Measurements from ENCODE around the gene CHTF8. TPM values are rescaled to one million over a fixed set of nuclear protein-coding genes. Genes with fewer than 3 reads are reported as not detected.

CHTF8 gene
- total RNA-seq, 1 experiment from 2014 or later: 32.7 TPM

DNA sequence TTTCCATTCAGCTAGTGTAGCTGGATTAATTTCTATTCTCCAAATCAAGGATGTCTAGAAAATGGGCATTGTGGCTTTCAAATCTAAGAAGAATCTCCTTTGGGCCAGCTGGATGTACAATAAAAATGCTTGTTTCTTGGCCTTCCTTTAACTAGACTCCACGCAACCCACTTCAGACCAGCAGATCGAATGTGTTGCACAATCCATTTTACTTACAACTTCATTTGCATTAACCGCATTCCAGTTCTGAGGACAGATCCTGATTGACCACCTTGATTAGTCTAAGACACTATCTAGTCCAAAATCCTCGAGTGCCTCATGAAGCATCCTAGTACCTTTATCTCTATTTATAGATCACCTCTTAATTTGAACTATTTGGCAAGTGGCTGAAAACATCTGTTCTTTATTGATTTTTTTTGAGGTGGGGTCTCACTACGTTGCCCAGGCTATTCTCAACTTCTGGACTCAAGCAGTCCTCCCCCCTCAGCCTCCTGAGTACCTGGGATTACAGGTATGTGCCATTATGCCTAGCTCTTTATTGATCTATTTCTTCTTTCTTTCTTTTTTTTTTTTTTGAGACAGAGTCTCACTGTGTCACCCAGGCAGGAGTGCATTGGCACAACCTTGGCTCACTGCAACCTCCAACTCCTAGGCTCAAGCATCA is 47.2 kb downstream of the CHTF8 start:
- DNase-seq (ENCODE audit: low read depth): no peak

DNA sequence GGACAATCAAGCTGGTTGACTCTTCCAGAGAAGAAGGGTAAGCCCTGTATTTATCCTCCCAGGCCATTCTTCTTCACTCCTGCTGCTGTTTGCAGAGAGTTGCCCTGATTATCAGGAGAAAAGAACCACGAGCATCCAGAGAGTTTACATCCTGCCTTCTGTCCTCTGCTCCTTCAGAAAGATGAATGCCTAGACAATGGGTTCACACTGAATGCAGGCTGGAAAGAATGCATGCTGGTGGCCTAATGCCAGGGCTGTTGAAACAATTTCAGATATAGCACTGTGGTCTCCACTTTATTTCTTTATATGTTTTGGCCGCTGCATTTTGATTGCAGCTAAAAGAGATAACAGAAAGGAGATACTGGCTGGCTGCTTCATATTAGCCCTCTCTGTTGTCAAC is 48.1 kb downstream of the CHTF8 start:
- no peak for DNase-seq (ENCODE audit: low read depth)

DNA sequence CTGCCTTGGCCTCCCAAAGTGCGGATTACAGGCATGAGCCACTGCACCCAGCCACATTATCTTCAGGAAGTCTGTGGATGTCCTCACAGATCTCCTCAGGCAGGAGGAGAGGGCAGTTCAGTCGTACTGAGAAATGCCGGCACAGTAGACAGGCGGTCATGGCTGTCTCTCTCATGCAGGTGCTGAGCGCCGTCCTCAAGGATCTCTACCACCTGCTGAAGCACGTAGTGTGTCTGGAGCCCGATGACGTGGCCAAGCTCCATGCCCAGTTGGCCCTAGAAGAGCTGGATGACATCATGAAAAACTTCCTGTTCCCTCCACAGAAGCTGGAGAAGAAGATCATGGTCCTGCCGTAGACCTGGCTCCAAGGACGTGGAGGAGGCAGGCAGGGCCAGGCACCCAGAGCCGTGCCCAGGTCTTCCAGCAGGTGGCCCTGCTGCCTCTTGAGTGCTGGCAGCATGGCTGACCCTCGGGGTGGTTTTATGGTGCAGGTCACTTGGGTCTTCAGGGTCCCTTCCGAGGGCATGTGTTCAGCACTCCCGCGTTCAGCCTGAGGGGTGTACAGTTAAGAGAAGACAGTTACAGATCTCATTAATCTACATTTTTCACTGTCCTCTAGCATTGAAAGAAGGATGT is 49.0 kb downstream of the CHTF8 start:
- no peak for DNase-seq (ENCODE audit: low read depth)

DNA sequence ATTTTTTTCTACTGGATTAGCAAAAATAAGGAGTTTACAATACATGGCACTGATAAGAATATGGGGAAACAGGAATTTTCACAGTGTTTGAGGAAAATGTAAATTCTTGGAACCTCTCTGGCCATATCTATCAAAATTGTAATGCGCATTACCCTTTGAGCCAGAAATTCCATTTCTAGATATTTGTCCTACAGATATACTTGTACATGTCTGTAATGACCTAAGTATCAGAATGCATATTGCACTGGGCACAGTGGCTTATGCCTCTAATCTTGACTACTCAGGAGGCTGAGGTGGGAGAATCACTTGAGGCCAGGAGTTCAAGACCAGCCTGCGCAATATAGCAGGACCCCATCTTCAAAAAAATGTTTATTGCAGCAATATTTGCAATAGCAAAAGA is 52.7 kb downstream of the CHTF8 start:
- DNase-seq (ENCODE audit: low read depth): no peak

DNA sequence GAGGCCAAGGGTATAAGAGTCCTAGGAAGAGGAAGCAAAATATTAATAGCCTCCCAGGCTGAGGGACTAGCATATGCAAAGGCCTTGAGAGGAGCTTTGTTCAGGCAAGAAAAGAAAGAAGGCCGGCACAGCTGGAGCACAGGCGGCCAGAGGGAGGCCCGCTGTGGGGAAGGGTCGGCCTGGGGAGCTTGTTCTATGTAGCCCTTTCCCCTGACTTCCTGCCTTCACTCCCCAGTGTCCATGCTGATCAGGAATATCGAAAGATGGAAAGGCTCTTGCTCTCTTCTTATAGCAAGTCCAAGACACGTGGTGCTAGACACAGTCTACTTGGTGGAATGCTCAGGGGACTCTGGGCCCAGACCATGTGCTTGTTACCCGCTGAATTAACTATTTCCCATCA is 54.3 kb downstream of the CHTF8 start:
- DNase-seq (ENCODE audit: low read depth): no peak

DNA sequence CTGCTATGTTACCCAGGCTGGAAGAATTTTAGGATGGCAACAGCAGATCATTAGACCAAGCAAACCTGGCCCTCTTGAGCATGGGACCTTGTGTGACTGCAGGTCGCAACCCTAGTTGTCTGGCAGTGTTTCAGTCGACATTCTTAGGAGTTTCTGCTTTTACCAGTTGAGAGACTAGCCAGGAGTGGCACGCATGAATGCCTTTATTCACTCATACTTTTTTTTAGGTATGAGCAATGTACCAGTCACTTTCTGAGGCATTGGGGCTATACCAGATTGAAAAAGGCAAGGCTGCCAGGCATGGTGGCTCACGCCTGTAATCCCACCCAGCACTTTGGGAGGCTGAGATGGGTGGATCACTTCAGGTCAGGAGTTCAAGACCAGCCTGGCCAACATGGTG is 55.1 kb downstream of the CHTF8 start:
- peak; percentile 82 for DNase-seq (ENCODE audit: low read depth)

DNA sequence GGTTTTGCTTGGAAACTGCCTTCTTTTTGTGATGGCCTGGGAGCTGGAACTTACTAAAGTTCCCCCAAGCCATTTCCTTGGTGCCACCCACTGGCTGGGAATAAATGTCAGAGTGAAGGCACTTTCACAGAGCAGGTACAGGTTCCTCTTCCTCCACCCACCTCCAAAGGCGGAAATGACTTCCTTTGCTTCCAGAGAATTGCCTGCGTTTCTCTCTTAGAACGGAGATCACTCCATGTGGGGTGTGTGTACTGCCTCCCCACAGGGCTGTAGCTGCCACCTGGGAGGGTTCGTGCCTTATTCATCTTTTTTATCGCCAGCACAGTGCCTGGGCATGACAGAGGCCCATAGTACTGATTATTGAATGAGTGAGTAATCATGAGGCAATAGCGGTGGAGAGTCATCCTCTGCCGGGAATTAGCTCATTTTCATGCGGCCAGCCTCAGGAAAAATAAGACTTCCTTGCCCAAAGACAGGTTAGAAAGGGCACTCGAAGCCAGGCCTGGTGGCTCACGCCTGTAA is 59.1 kb downstream of the CHTF8 start:
- DNase-seq (ENCODE audit: low read depth): peak; percentile 92

DNA sequence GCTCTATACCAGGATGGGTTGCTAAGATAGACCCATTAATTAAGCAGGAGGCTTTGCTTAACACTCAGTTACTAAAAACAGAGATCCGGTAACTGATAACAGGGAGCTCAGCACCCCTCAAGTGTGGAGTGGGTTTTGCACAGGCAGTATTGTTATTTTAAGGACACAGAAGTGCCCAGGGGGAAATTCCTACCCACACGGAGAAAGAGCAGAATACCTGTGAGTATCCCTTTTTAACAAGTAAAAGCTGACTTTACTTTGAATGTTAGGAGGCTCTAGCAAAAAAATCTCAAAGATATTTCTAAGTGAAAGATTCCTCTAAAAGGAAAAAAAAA is 59.8 kb downstream of the CHTF8 start:
- no peak for DNase-seq (ENCODE audit: low read depth)

DNA sequence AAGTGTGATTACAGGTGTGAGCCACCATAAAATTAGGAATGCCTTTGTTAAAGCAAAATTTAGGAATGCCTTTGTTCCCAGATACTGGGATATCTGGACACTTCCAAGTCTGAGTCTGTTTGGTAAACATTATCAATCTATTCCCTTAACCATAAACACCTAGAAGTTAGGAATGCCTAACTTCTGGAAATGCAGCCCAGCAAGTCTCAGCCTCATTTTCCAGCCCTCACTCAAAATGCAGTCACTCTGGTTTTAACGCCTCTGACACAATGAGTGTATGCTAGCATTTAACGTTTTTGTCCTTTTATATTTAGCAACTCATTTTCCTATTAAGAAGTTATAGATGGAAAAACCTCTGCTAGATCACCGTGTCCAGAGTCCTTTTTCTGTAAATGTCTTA is 61.4 kb downstream of the CHTF8 start:
- no peak for DNase-seq (ENCODE audit: low read depth)

DNA sequence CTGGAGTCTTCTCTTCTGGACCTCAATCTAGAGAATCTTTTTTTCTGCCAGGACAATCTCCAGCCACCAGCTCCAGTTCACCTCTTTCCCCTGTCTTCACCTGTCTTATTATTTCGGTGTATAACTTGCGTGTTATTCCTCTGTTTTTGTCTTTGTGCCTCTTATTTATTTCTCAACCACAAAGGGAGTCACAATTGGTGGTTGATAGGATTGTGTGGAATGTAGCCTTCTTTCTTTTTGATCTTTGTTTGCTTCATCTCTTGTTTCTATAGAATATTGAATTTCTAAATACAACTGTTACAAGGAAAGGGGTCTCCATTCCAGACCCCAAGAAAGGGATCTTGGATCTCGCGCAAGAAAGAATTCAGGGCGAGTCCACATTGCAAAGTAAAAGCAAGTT is 62.9 kb downstream of the CHTF8 start:
- DNase-seq (ENCODE audit: low read depth): no peak

Other genes with a start within 250 kb of the CHTF8 start
- gene HAS3, start 26.9 kb downstream of the CHTF8 start, total RNA-seq (2014; rRNA removed; shearing (Covaris generic)): 0.09 and 1.5 TPM in 2 replicates
- 24.3 and 47.0 TPM in 2 replicates for gene UTP4, start 61 bp upstream of the CHTF8 start, total RNA-seq (2014; rRNA removed; shearing (Covaris generic))
- gene SNTB2, start 54.6 kb upstream of the CHTF8 start, total RNA-seq (2014; rRNA removed; shearing (Covaris generic)): 5.6 and 6.8 TPM in 2 replicates
- gene VPS4A, start 178.8 kb upstream of the CHTF8 start, total RNA-seq (2014; rRNA removed; shearing (Covaris generic)): 14.1 and 16.6 TPM in 2 replicates
- gene PDF, start 198.0 kb upstream of the CHTF8 start, total RNA-seq (2014; rRNA removed; shearing (Covaris generic)): 32.1 and 60.8 TPM in 2 replicates
- gene COG8, start 207.0 kb upstream of the CHTF8 start, total RNA-seq (2014; rRNA removed; shearing (Covaris generic)): 31.8 and 34.1 TPM in 2 replicates
- gene NIP7, start 207.2 kb upstream of the CHTF8 start, total RNA-seq (2014; rRNA removed; shearing (Covaris generic)): 41.9 and 43.7 TPM in 2 replicates
- not detected in 2 replicates for gene TMED6, start 219.2 kb upstream of the CHTF8 start, total RNA-seq (2014; rRNA removed; shearing (Covaris generic))